DOHH2 (cell line): Measurements from ENCODE around the gene TFF3.

Experiments
- H3F3A ChIP-seq: fragments of 200-600 bp; sonication (generic), shearing (Covaris generic); 2 replicates; pipeline ENCODE4 v1.6.0; 2016; ENCODE audit warnings: antibody characterized with exemption, mild to moderate bottlenecking; ENCODE audit not compliant: control insufficient read depth, insufficient read depth
- H3K27ac ChIP-seq: fragments of 200-600 bp; sonication (generic); 2 replicates; pipeline ENCODE4 v1.5.1; 2014; ENCODE audit warnings: low read depth, mild to moderate bottlenecking, low read length, moderate library complexity
- H3K27me3 ChIP-seq: fragments of 200-600 bp; sonication (generic); 2 replicates; pipeline ENCODE4 v1.6.1; 2014; ENCODE audit warnings: mild to moderate bottlenecking, low read length, mixed read lengths; ENCODE audit not compliant: control insufficient read depth
- H3K36me3 ChIP-seq: fragments of 200-600 bp; sonication (generic); 2 replicates; pipeline ENCODE4 v1.6.1; 2014; ENCODE audit warnings: mild to moderate bottlenecking, low read length, moderate library complexity, mixed read lengths; ENCODE audit not compliant: control insufficient read depth
- H3K4me1 ChIP-seq: fragments of 200-600 bp; sonication (generic); 2 replicates; pipeline ENCODE4 v1.6.1; 2014; ENCODE audit warnings: mild to moderate bottlenecking, low read length, mixed read lengths; ENCODE audit not compliant: control insufficient read depth
- H3K4me2 ChIP-seq: fragments of 200-600 bp; sonication (generic); 2 replicates; pipeline ENCODE4 v1.6.0; 2014; ENCODE audit warnings: mild to moderate bottlenecking, low read length, moderate library complexity
- H3K4me3 ChIP-seq: fragments of 200-600 bp; sonication (generic); 2 replicates; pipeline ENCODE4 v1.5.1; 2014; ENCODE audit warnings: mild to moderate bottlenecking, low read length, mixed read lengths
- H3K79me2 ChIP-seq: fragments of 200-600 bp; sonication (generic); 2 replicates; pipeline ENCODE4 v1.6.1; 2014; ENCODE audit warnings: mild to moderate bottlenecking, low read length, mixed read lengths; ENCODE audit not compliant: control insufficient read depth
- H3K9me2 ChIP-seq: fragments of 200-600 bp; sonication (generic); replicated peaks from 2 replicates; pipeline ENCODE4 v1.6.1; 2014; ENCODE audit warnings: mild to moderate bottlenecking, low read length, mixed read lengths; ENCODE audit not compliant: control insufficient read depth
- H3K9me3 ChIP-seq: fragments of 200-600 bp; sonication (generic); 2 replicates; pipeline ENCODE4 v1.6.1; 2014; ENCODE audit warnings: antibody characterized with exemption, low read length, mixed read lengths; ENCODE audit not compliant: control insufficient read depth, insufficient read depth
- H4K20me1 ChIP-seq: fragments of 200-600 bp; sonication (generic); 2 replicates; pipeline ENCODE4 v1.6.0; 2014; ENCODE audit warnings: low read depth, mild to moderate bottlenecking, antibody characterized with exemption, low read length, moderate library complexity; ENCODE audit not compliant: control insufficient read depth, insufficient read depth
- CTCF ChIP-seq: fragments of 200-600 bp; sonication (generic); IDR thresholded peaks from one replicate; pipeline ENCODE4 v1.5.1; 2014; ENCODE audit warnings: antibody characterized with exemption, mild to moderate bottlenecking, low read depth, low read length; ENCODE audit not compliant: poor library complexity, severe bottlenecking
- EZH2phosphoT487 ChIP-seq: fragments of 200-600 bp; sonication (generic); IDR thresholded peaks from 2 replicates; pipeline ENCODE4 v1.6.1; 2017; ENCODE audit warnings: borderline replicate concordance, mild to moderate bottlenecking, antibody characterized with exemption, low read length, moderate library complexity, mixed read lengths

The TFF3 gene

GRCh38 chr21:42324896-42325295, 9.7 kb upstream of the TFF3 start:
- no peaks in the 10 kb centered on the region for H3K9me2 ChIP-seq
- TF ChIP-seq EZH2phosphoT487 (no peak), CTCF (no peak)
- no peaks in the 10 kb centered on the region for H3K79me2 ChIP-seq
- H3F3A ChIP-seq: no peaks in the 10 kb centered on the region
- no peak overlapping the region for H3K4me2 ChIP-seq
- H3K9me3 ChIP-seq: no peaks in the 10 kb centered on the region
- H3K27ac ChIP-seq: no peak overlapping the region
- no peaks in the 10 kb centered on the region for H3K36me3 ChIP-seq
- H3K27me3 ChIP-seq: peaks cover 33% of the 10 kb centered on the region
- no peak overlapping the region for H3K4me3 ChIP-seq
- peaks cover 2% of the 10 kb centered on the region for H3K4me1 ChIP-seq
- H4K20me1 ChIP-seq: no peaks in the 10 kb centered on the region

DNA sequence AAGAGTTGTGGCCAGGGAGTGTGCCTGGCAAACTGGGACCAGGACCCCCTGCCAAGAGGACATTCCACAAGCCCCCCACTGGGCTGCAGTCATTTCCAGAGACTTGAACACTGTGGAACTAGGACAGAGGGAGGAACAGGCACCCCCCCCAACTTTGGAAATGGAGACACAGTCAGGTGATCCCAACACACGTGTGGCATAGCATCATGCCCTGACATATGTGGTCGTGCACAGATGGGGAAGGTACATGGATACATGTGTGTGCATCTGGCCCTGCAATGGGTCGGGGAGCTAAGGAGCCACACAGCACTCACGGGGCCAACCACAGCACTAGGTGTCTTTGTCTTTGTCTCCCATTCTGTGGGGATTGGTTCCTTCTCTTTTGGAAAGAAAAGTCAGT, 6.6 kb upstream of the TFF3 start:
- Histone ChIP-seq H3K4me3 (no peak overlapping the region), H3K36me3 (no peaks in the 10 kb centered on the region), H3K9me2 (no peaks in the 10 kb centered on the region), H3K27me3 (peaks cover 22% of the 10 kb centered on the region), H3K9me3 (no peaks in the 10 kb centered on the region), H3K4me2 (no peak overlapping the region), H3F3A (no peaks in the 10 kb centered on the region), H3K79me2 (no peaks in the 10 kb centered on the region), H4K20me1 (no peaks in the 10 kb centered on the region), H3K4me1 (peaks cover 14% of the 10 kb centered on the region), H3K27ac (no peak overlapping the region)
- TF ChIP-seq EZH2phosphoT487 (no peak), CTCF (no peak)

- no peak overlapping the region for H3K27ac ChIP-seq
These were observed 6.0 kb upstream of the TFF3 start for GRCh38 chr21:42321231-42321630.

More at GRCh38 chr21:42321231-42321630, 6.0 kb upstream of the TFF3 start:
- Histone ChIP-seq H3K9me2 (no peaks in the 10 kb centered on the region), H3K4me1 (peaks cover 14% of the 10 kb centered on the region), H4K20me1 (no peaks in the 10 kb centered on the region), H3K4me2 (no peak overlapping the region), H3K79me2 (no peaks in the 10 kb centered on the region), H3K36me3 (no peaks in the 10 kb centered on the region), H3K9me3 (no peaks in the 10 kb centered on the region), H3K27me3 (peaks cover 22% of the 10 kb centered on the region), H3F3A (no peaks in the 10 kb centered on the region), H3K4me3 (no peak overlapping the region)
- no peak for TF ChIP-seq CTCF
- no peak for TF ChIP-seq EZH2phosphoT487
